NCI-H748 (cell line): ENCODE measurements around the gene ROR1.

Source experiments
- DNase-seq: peaks from one replicate; lab custom pipeline; 2025; ENCODE audit not compliant: unreplicated experiment; lab: John Stamatoyannopoulos, UW

The ROR1 gene

GRCh38 chr1:64163970-64164369 is 390.2 kb downstream of the ROR1 start:
- no peak for DNase-seq

- DNase-seq: no peak
These were observed 392.8 kb downstream of the ROR1 start for GRCh38 chr1:64166629-64167028.

- DNase-seq: no peak
These were observed 393.4 kb downstream of the ROR1 start for GRCh38 chr1:64167176-64167575.

- no peak for DNase-seq
These were observed 397.4 kb downstream of the ROR1 start for GRCh38 chr1:64171246-64171645.

- peak; percentile 30 for DNase-seq
These were observed 398.0 kb downstream of the ROR1 start for GRCh38 chr1:64171797-64172281.

GRCh38 chr1:64172458-64172983 is 398.7 kb downstream of the ROR1 start:
- DNase-seq: peak; percentile 93

- DNase-seq: no peak
These were observed 399.6 kb downstream of the ROR1 start for GRCh38 chr1:64173336-64173940.

GRCh38 chr1:64175639-64176038 is 401.8 kb downstream of the ROR1 start:
- DNase-seq: no peak

GRCh38 chr1:64176659-64177058 is 402.8 kb downstream of the ROR1 start:
- DNase-seq: no peak

GRCh38 chr1:64179588-64179987 is 405.8 kb downstream of the ROR1 start:
- DNase-seq: no peak

- DNase-seq: no peak
These were observed 408.4 kb downstream of the ROR1 start for GRCh38 chr1:64182207-64182606.

- peak; percentile 20 for DNase-seq
These were observed 409.7 kb downstream of the ROR1 start for GRCh38 chr1:64183395-64184002.

- DNase-seq: no peak
These were observed 410.2 kb downstream of the ROR1 start for GRCh38 chr1:64184003-64184440.

GRCh38 chr1:64186138-64186897 is 412.5 kb downstream of the ROR1 start:
- DNase-seq: no peak

GRCh38 chr1:64186898-64187280 is 413.1 kb downstream of the ROR1 start:
- no peak for DNase-seq

GRCh38 chr1:64187646-64188045 is 413.8 kb downstream of the ROR1 start:
- DNase-seq: no peak

GRCh38 chr1:64192290-64192689 is 418.5 kb downstream of the ROR1 start:
- no peak for DNase-seq

GRCh38 chr1:64194168-64195080 is 420.6 kb downstream of the ROR1 start:
- no peak for DNase-seq

GRCh38 chr1:64195081-64195395 is 421.2 kb downstream of the ROR1 start:
- no peak for DNase-seq

GRCh38 chr1:64196074-64196870 is 422.5 kb downstream of the ROR1 start:
- no peak for DNase-seq
